HepG2 (cell line): Measurements from ENCODE around the gene SYMPK. TPM values are rescaled to one million over a fixed set of nuclear protein-coding genes. Genes with fewer than 3 reads are reported as not detected.
A peak's percentile ranks its signal among the peaks of the same experiment; 100 is the strongest.

Experiments used
- FOXM1 ChIP-seq: sonication (generic); formaldehyde crosslinking; IDR thresholded peaks from 2 replicates; pipeline ENCODE4 v1.5.0; 2020; ENCODE audit warnings: missing genetic modification reagents
- SKI ChIP-seq: fragments of 450-650 bp; IDR thresholded peaks from one replicate; pipeline ENCODE4 v1.6.1; 2018; ENCODE audit warnings: mild to moderate bottlenecking; ENCODE audit not compliant: partially characterized antibody
- SOX13 ChIP-seq, 3 experiments: fragments of 450-650 bp in 1 of 3; sonication (generic) in 1 of 3; formaldehyde crosslinking in 1 of 3; IDR thresholded peaks in 2 of 3; conservative IDR thresholded peaks in 1 of 3; 2 replicates each; pipeline versions ENCODE4 v1.5.0 to v1.6.1; 2016 to 2020; ENCODE audit warnings: antibody characterized with exemption in 1 of 3, mild to moderate bottlenecking in 1 of 3, missing compliant biosample characterization in 1 of 3, missing genetic modification reagents in 1 of 3, moderate library complexity in 1 of 3
- THAP9 ChIP-seq: sonication (generic); formaldehyde crosslinking; IDR thresholded peaks from 2 replicates; pipeline ENCODE4; 2020; ENCODE audit warnings: missing genetic modification reagents, mild to moderate bottlenecking, borderline replicate concordance
- ZNF317 ChIP-seq: sonication (generic); formaldehyde crosslinking; IDR thresholded peaks from 2 replicates; pipeline ENCODE4 v1.5.0; 2020; ENCODE audit warnings: mild to moderate bottlenecking, missing genetic modification reagents
- ZNF350 ChIP-seq: sonication (generic); formaldehyde crosslinking; IDR thresholded peaks from 2 replicates; pipeline ENCODE4 v1.4.0; 2020; ENCODE audit warnings: mild to moderate bottlenecking, low read depth, missing genetic modification reagents, borderline replicate concordance
- ZNF501 ChIP-seq: sonication (generic); formaldehyde crosslinking; IDR thresholded peaks from 2 replicates; pipeline ENCODE4 v1.5.1; 2020; ENCODE audit warnings: mild to moderate bottlenecking, moderate library complexity, missing genetic modification reagents
- ZNF605 ChIP-seq: sonication (generic); formaldehyde crosslinking; IDR thresholded peaks from 2 replicates; pipeline ENCODE4 v1.8.0; 2022; ENCODE audit warnings: mild to moderate bottlenecking, missing genetic modification reagents
- ZNF646 ChIP-seq: sonication (generic); formaldehyde crosslinking; IDR thresholded peaks from 2 replicates; pipeline ENCODE4 v1.9.0; 2021; ENCODE audit warnings: mild to moderate bottlenecking, missing genetic modification reagents
- ZNF674 ChIP-seq: sonication (generic); formaldehyde crosslinking; IDR thresholded peaks from 2 replicates; pipeline ENCODE4 v1.5.0; 2020; ENCODE audit warnings: low read depth, mild to moderate bottlenecking, missing genetic modification reagents
- ZNF792 ChIP-seq: IDR thresholded peaks from 2 replicates; pipeline ENCODE4 v1.6.1; 2016
- ZSCAN22 ChIP-seq: sonication (generic); formaldehyde crosslinking; IDR thresholded peaks from 2 replicates; pipeline ENCODE4 v1.4.0; 2020; ENCODE audit warnings: mild to moderate bottlenecking, missing genetic modification reagents
- polyA plus RNA-seq, 8 experiments: library from polyadenylated mRNA; depleted of rRNA in 3 of 8; stranded (reverse) in 7 of 8; unstranded in 1 of 8; fragments of >200 nt; fragmentation: Illumina TruSeq in 4 of 8; extraction: Trizol in 4 of 8; gene quantifications; 2 replicates each; pipeline versions ENCODE4 v1.2.1 to v1.2.3, GENCODE V29; 2011 to 2016; ENCODE audit warnings: low read depth in 4 of 8, missing spikeins in 1 of 8, mixed read lengths in 1 of 8; ENCODE audit not compliant: insufficient read depth in 1 of 8
- total RNA-seq, 5 experiments: library from RNA; depleted of rRNA; stranded (reverse); fragments of >200 nt; fragmentation: Illumina TruSeq; extraction: Trizol; gene quantifications; 2 replicates each; pipeline ENCODE4 v1.2.3, GENCODE V29; 2016; ENCODE audit warnings: low read depth in 1 of 5

Gene SYMPK
- total and polyA plus RNA-seq, 2 of the 13 experiments (the other 11 are each of a cell fraction or from before 2014, with no cell fraction given), result 21.9 to 55.7 TPM

GRCh38 chr19:45882652-45883585 is 20.0 kb upstream of the SYMPK start (continued):
- TF ChIP-seq ZNF501 (CRISPR knock-in tag) (peak; percentile 90), ZNF646 (CRISPR knock-in tag) (no peak), ZNF605 (CRISPR knock-in tag) (peak; percentile 87), ZNF350 (CRISPR knock-in tag) (peak; percentile 89), ZNF674 (CRISPR knock-in tag) (no peak), SKI (peak; percentile 78), ZSCAN22 (CRISPR knock-in tag) (no peak; the same call in 1 of the 2 replicates), ZNF792 (CRISPR knock-in tag) (peak; percentile 91), SOX13 (IDR thresholded peaks at IDR 0.05) (no peak), SOX13 (CRISPR knock-in tag; conservative IDR thresholded peaks at IDR 0.05 in 1 of 2, IDR thresholded peaks at IDR 0.05 in 1 of 2) (peak in 1 of 2 experiments; percentile 81; a peak in 2 of 4 replicates), FOXM1 (CRISPR knock-in tag) (no peak), THAP9 (CRISPR knock-in tag) (peak; percentile 66; the same call in 1 of the 2 replicates), ZNF317 (CRISPR knock-in tag) (no peak; the same call in 1 of the 2 replicates)
